B cell (primary cell): Measurements from ENCODE around the gene DLX3. TPM values are rescaled to one million over a fixed set of nuclear protein-coding genes. Genes with fewer than 3 reads are reported as not detected.

ENCODE experiments used
- ATAC-seq: fragments of 200-7000 bp; cut with Tn5 transposase; one replicate; pipeline ENCODE4 v1.10.0; 2021; ENCODE audit warnings: low read depth, mild to moderate bottlenecking, moderate number of reproducible peaks, moderate library complexity
- CTCF ChIA-PET: fragments of 350-600 bp; sonication (Branson Sonifier 250); formaldehyde crosslinking; loops from one replicate; lab custom pipeline; 2021; ENCODE audit warnings: antibody characterized with exemption, inconsistent platforms; lab: Charles Lee
- POLR2A ChIA-PET: fragments of 350-600 bp; sonication (Branson Sonifier 250); formaldehyde crosslinking; loops from one replicate; lab custom pipeline; 2021; ENCODE audit warnings: antibody characterized with exemption; lab: Charles Lee
- DNase-seq: peaks from one replicate; pipeline ENCODE4 v3.0.0; 2013
- H2AFZ ChIP-seq: 2 replicates; pipeline ENCODE4 v1.6.1; 2012; ENCODE audit warnings: mild to moderate bottlenecking, low read depth, low read length; ENCODE audit not compliant: insufficient read depth, poor library complexity, severe bottlenecking
- H3K27ac ChIP-seq, 2 donors: 1 replicate in 1 of 2; 2 replicates in 1 of 2; pipeline ENCODE4 v1.5.1; 2012 to 2013; ENCODE audit warnings: low read length in 2 of 2, mild to moderate bottlenecking in 2 of 2, moderate library complexity in 1 of 2
- H3K27me3 ChIP-seq, 4 experiments: fragments of 200-600 bp in 1 of 4; sonication (generic) in 1 of 4; replicated peaks in 1 of 4; 1 replicate in 2 of 4; 2 replicates in 2 of 4; pipeline versions ENCODE4 v1.6.1 to v1.7.0; 2013 to 2016; ENCODE audit warnings: low read length in 3 of 4, mild to moderate bottlenecking in 2 of 4, mixed read lengths in 1 of 4, moderate library complexity in 1 of 4; ENCODE audit not compliant: insufficient read depth in 4 of 4, control insufficient read depth in 3 of 4; ENCODE audit errors: control extremely low read depth in 1 of 4
- H3K36me3 ChIP-seq, 2 experiments: replicated peaks in 1 of 2; 1 replicate in 1 of 2; 2 replicates in 1 of 2; pipeline versions ENCODE4 v1.6.1 to v1.7.1; 2013; ENCODE audit warnings: low read length in 1 of 2; ENCODE audit not compliant: insufficient read depth in 2 of 2, control insufficient read depth in 1 of 2; ENCODE audit errors: control extremely low read depth in 1 of 2, extremely low read depth in 1 of 2
- H3K4me1 ChIP-seq, 2 donors: fragments of 200-600 bp in 1 of 2; sonication (generic) in 1 of 2; 1 replicate in 1 of 2; 2 replicates in 1 of 2; pipeline versions ENCODE4 v1.5.1 to v1.6.1; 2013 to 2017; ENCODE audit warnings: low read length in 2 of 2; ENCODE audit not compliant: control insufficient read depth in 2 of 2, insufficient read depth in 2 of 2
- H3K4me2 ChIP-seq: replicated peaks from 2 replicates; pipeline ENCODE3; 2012; ENCODE audit warnings: mild to moderate bottlenecking, low read depth, low read length; ENCODE audit not compliant: poor library complexity, severe bottlenecking
- H3K4me3 ChIP-seq, 5 experiments: fragments of 200-600 bp in 1 of 5; sonication (generic) in 1 of 5; 1 replicate in 3 of 5; 2 replicates in 2 of 5; pipeline versions ENCODE4 v1.5.1 to v1.7.0; 2011 to 2016; ENCODE audit warnings: low read length in 4 of 5, mild to moderate bottlenecking in 4 of 5, low read depth in 2 of 5, control low read depth in 1 of 5, moderate library complexity in 1 of 5; ENCODE audit not compliant: insufficient read depth in 1 of 5; ENCODE audit errors: control extremely low read depth in 1 of 5, extremely low read depth in 1 of 5
- H3K79me2 ChIP-seq: fragments of 200-600 bp; sonication (generic); one replicate; pipeline ENCODE4 v1.6.0; 2016; ENCODE audit warnings: low read length; ENCODE audit not compliant: control insufficient read depth, insufficient read depth
- H3K9ac ChIP-seq: fragments of 200-600 bp; sonication (generic); 2 replicates; pipeline ENCODE4 v1.6.1; 2017; ENCODE audit warnings: mild to moderate bottlenecking, low read length, moderate library complexity
- H3K9me3 ChIP-seq, 3 donors: one replicate each; pipeline versions ENCODE4 v1.6.1 to v1.7.1; 2013; ENCODE audit warnings: low read length in 2 of 3; ENCODE audit not compliant: control insufficient read depth in 2 of 3, insufficient read depth in 1 of 3; ENCODE audit errors: control extremely low read depth in 1 of 3
- H4K20me1 ChIP-seq: 2 replicates; pipeline ENCODE4 v1.6.0; 2012; ENCODE audit warnings: mild to moderate bottlenecking, low read length; ENCODE audit not compliant: insufficient read depth, control insufficient read depth, poor library complexity, severe bottlenecking
- H3K27ac Mint-ChIP-seq: one replicate; pipeline ENCODE4 v1.8.0; 2021; ENCODE audit warnings: mixed read lengths
- H3K27me3 Mint-ChIP-seq: one replicate; pipeline ENCODE4 v1.8.0; 2021; ENCODE audit warnings: mixed read lengths
- H3K4me1 Mint-ChIP-seq: one replicate; pipeline ENCODE4 v1.8.0; 2021; ENCODE audit warnings: mixed read lengths
- H3K4me3 Mint-ChIP-seq: one replicate; pipeline ENCODE4 v1.8.0; 2021; ENCODE audit warnings: mixed read lengths
- H3K9me3 Mint-ChIP-seq: one replicate; pipeline ENCODE4 v1.8.0; 2022; ENCODE audit warnings: mixed read lengths; ENCODE audit not compliant: insufficient read depth
- CTCF ChIP-seq: fragments of 200-600 bp; IDR thresholded peaks from one replicate; pipeline ENCODE4 v1.8.0; 2022; ENCODE audit warnings: antibody characterized with exemption, mild to moderate bottlenecking
- EZH2 ChIP-seq: IDR thresholded peaks from 2 replicates; pipeline ENCODE4 v1.6.1; 2012; ENCODE audit warnings: borderline replicate concordance, low read depth, mild to moderate bottlenecking, moderate library complexity, low read length; ENCODE audit not compliant: insufficient read depth, poor library complexity, severe bottlenecking
- WGBS: methylation state at CpG from one replicate; pipeline ENCODE4 v1.1.5; 2013; ENCODE audit warnings: missing lambda C conversion rate; ENCODE audit not compliant: insufficient coverage; 5-methylcytosine and 5-hydroxymethylcytosine counted together
- intact Hi-C: fragments of 100-400 bp; cut with micrococcal nuclease; formaldehyde crosslinking; loops from one replicate; pipeline ENCODE4 v1.10.0; 2022
- polyA plus RNA-seq: library from polyadenylated mRNA; depleted of rRNA; stranded (reverse); fragments of >200 nt; gene quantifications from 2 replicates; pipeline ENCODE4 v1.2.3, GENCODE V29; 2012
- total RNA-seq, 2 donors: library from RNA; stranded (reverse); fragments of 120-200 nt in 1 of 2; gene quantifications; 1 replicate in 1 of 2; 2 replicates in 1 of 2; pipeline versions ENCODE4 v1.2.3 to v1.2.4, GENCODE V29; 2013 to 2022

DLX3 gene
- total and polyA plus RNA-seq, 2 donors (not counting 1 experiment from before 2014, with no cell fraction given) = not detected

DNA sequence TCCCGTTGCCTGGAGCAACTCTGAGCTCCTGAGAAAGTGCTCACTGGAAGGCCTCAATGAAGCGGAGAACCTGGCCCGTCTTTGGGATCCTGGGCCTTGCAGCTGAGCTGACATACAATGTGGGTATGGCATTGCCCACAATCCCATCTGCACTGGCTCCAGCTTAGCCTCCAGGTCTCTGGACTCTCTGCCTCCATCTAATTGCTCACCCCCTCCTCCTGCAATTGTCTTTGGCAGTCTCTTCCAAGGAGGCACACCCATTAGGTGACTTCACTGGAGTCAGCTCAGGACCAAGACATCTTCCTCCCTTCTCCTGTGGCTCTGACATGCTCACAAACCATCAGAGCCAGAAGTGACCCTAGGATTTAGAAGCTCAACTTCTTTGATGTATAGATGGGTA, 24.5 kb downstream of the DLX3 start:
- Histone ChIP-seq H3K36me3 (no peaks in the 10 kb centered on the region), H3K4me2 (no peak overlapping the region), H3K27me3 (peaks cover 0 to 94% (median 69%) of the 10 kb centered on the region in 4 experiments), H3K9me3 (peaks cover 0 to 37% (median 0%) of the 10 kb centered on the region in 3 donors), H3K4me3 (no peak overlapping the region), H3K4me1 (peaks cover 43 to 53% of the 10 kb centered on the region in 2 donors), H3K9ac (no peak overlapping the region), H4K20me1 (no peaks in the 10 kb centered on the region), H3K27ac (no peak overlapping the region), H2AFZ (no peak overlapping the region), H3K79me2 (no peaks in the 10 kb centered on the region)
- peak overlapping the region; percentile 91 for H3K4me3 Mint-ChIP-seq
- POLR2A ChIA-PET = no interaction called here
- CTCF ChIA-PET = interaction anchor here (1.2 to 1.3 kb wide), 2 partner anchors 26 to 28 kb away, joined by 3 to 5 read pairs; no protein-coding TSS in a partner anchor
- peaks cover 31% of the 10 kb centered on the region for H3K4me1 Mint-ChIP-seq
- peaks cover 74% of the 10 kb centered on the region for H3K27me3 Mint-ChIP-seq
- H3K9me3 Mint-ChIP-seq = no peaks in the 10 kb centered on the region
- WGBS = 61% methylated on average over 3 of the region's 3 CpGs
- DNase-seq (no peak), ATAC-seq (no peak)
- H3K27ac Mint-ChIP-seq = no peak overlapping the region
- TF ChIP-seq CTCF (no peak), EZH2 (no peak)
- intact Hi-C loops = no loop called here

DNA sequence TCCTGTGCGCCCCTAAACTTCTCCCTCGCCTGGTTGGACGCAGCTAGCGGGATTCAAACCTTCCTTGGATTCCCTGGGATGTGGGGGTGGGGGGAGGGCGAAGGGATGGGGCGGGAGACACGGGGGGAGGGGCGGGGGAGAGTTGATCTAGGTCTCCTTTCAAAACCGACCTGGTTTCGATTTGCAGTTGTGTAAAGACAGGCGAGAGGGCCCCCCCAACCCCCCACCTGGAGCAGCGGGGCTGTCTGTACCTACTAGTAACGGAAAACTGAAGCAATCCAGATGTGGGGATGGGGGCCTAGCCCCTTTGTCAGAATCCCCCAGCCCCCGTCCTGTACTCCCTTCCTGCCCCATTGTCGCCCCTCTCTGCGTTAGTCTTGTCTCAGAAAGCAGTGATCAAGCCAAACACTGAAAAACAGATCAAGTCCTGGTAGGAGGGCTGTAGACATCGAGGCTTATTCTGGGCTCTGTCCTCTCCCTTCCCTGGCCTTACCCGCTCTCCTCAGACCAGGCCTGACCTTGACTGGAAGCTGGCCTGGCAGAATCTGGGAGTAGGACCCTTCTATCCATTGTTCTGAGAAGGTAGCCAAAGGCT, 25.1 kb downstream of the DLX3 start:
- ChIA-PET POLR2A (no interaction called here), CTCF (interaction anchor here (1.2 to 1.3 kb wide), 2 partner anchors 27 to 29 kb away, joined by 3 to 5 read pairs; no protein-coding TSS in a partner anchor)
- WGBS = 30% methylated on average over 2 of the region's 18 CpGs
- Histone ChIP-seq H3K27me3 (peaks cover 0 to 95% (median 69%) of the 10 kb centered on the region in 4 experiments), H3K79me2 (no peaks in the 10 kb centered on the region), H3K9ac (peak overlapping the region; percentile 78), H2AFZ (peak overlapping the region; percentile 79), H3K36me3 (no peaks in the 10 kb centered on the region), H3K9me3 (peaks cover 0 to 43% (median 0%) of the 10 kb centered on the region in 3 donors), H3K4me3 (peak overlapping the region in 4 of 5 experiments; percentile 61 to 89 (median 66)), H4K20me1 (no peaks in the 10 kb centered on the region), H3K4me2 (peak overlapping the region; percentile 99), H3K27ac (no peak overlapping the region), H3K4me1 (peaks cover 49 to 59% of the 10 kb centered on the region in 2 donors)
- no peak for ATAC-seq
- H3K4me3 Mint-ChIP-seq = peak overlapping the region; percentile 91
- no peak overlapping the region for H3K27ac Mint-ChIP-seq
- H3K27me3 Mint-ChIP-seq = peaks cover 78% of the 10 kb centered on the region
- intact Hi-C loops = no loop called here
- H3K4me1 Mint-ChIP-seq = peaks cover 36% of the 10 kb centered on the region
- H3K9me3 Mint-ChIP-seq = no peaks in the 10 kb centered on the region
- peak; percentile 31 for DNase-seq
- TF ChIP-seq CTCF = no peak
- no peak for TF ChIP-seq EZH2
